CD1c-positive myeloid dendritic cell (primary cell): ENCODE measurements around the gene DUOXA1.
"Not testable (repeated sequence)": the region's sequence is repeated elsewhere in the genome, so short reads cannot be mapped to it uniquely, and the experiment has no call there.

ENCODE experiments used
- DNase-seq: peaks from one replicate; pipeline ENCODE4 v3.0.0-alpha.2; 2016; ENCODE audit errors: extremely low spot score

DUOXA1 gene

GRCh38 chr15:45112591-45113379 is 16.9 kb downstream of the DUOXA1 start:
- DNase-seq: no peak

DNA sequence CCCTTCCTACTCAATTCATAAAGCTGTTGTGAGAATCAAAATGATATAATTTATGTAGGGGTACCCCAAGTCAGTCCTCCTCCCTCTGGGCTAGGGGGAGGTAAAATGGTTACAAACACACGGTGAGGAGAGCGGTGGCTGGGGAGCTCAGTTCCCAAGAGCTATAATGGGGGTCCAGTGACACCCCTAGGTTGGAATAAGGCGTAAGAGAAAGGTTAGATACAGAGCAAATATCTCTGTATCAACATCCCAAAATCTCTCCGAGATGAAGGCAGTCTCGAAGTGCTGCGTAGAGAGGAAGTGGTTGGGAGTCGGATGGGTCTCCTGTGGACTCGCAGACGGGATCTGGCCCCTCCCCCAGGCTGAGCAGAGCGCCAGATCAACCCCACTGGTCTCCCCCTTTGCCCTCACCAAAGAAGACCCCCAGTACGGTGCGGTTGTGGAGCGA is 17.5 kb downstream of the DUOXA1 start:
- DNase-seq: no peak

- DNase-seq: no peak
These were observed 18.1 kb downstream of the DUOXA1 start for GRCh38 chr15:45111390-45112142.

DNA sequence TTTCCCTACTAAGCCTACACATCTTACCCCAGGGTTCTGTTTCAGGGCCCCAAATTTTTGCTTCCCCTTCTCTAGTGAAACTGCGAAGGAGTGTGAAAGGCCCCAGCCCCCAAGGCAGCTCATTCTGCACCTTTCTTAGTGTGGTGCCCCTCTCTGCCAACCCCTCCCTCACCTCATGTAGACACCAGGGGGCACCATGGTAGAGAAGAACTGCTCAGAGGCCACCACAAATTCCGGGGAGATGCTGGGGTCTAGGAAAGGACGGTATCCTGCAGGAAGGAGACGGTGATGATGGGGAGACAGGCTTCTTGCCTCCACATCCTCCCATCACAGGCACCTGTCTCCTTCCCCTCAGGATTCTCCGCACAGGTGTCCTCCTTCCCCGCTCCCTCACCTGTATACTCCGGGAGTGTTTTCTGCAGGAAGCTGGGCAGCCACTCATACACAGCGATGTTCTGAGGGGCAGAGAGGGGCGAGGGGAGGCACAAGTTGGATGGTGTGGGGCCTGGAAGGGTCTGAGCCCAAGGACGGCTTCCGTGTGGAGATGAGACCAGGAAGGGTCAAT is 19.3 kb downstream of the DUOXA1 start:
- no peak for DNase-seq

- DNase-seq: no peak
These were observed 21.6 kb downstream of the DUOXA1 start for GRCh38 chr15:45107941-45108630.

DNA sequence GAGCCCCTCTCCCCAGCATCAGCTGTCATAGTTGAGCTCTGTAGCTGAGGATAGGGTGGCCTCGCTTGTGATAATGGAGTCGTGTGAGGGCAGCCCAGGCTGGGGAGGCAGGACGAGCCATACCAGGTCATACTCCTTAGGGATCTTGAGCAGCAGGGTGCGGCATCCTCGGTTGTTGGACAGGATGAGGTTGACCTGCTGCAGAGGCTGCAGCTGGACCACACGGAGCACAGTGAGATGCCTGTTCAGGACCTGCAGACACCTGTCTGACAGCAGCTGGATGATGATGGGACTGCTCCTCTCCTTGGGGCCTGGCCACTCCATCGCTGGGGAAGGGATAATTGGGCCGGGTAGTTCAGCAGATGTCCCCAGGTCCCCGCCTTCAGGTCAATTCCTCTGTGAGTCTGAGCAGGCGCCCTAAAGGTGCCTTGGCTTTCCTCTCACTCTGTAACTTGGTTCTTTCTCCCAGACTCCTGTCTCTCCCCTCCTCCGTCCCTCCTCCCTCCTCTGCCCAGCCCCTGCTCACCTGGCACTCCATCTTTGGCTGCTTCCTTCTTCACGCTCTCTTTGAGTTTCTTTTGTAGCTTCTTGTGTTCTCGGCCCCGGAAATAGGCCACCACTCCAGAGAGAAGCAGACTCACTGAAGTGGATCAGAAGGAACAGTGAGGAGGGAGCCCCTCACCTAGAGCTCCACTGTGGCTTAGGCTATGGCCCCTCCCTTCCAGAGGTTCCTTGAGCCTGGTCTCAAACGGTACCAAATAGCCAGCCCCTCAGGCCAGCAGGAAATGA is 23.5 kb downstream of the DUOXA1 start:
- DNase-seq: no peak

- DNase-seq: no peak
These were observed 24.1 kb downstream of the DUOXA1 start for GRCh38 chr15:45105586-45105985.

DNA sequence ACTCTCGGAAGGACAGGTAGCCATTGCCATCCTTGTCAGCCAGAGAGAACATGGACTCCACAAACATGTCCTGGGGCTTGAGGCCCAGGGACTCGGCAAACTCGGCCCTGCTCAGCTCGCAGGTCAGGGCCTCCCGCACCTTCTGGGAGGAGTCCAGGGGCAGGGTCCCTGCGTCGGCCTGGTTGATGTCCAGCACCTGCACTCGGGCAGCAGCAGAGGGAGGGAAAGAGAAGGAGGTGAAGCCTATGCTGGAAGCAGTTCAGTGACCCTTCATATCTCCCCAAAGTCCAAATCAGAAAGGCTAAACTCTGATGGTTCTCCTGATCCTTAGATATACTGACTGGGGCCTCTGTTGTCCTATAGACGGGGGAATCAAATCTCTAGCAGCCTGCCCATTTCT is 25.5 kb downstream of the DUOXA1 start:
- not testable (repeated sequence) for DNase-seq

DNA sequence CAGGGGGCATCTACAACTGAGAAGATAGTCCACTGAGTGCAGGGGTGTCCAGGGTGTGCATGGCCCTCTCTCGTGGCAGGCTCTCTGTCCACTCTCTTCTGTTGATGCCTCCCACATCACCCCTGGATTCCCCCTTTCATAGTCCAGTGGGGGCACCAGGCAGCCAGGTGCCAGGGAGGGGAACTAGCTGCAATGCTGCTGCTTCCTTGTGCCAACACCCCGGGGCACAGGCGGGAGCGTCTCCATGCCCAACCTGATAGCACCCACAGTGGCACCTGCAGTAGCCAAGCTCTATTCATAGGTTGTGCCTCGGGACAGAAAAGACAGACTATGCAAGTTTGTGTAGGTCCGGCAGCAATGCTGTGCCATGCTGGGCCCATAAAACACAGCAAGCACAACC is 27.5 kb downstream of the DUOXA1 start:
- no peak for DNase-seq

GRCh38 chr15:45101749-45102148 is 27.9 kb downstream of the DUOXA1 start:
- DNase-seq: no peak

GRCh38 chr15:45100884-45101625 is 28.6 kb downstream of the DUOXA1 start:
- no peak for DNase-seq

GRCh38 chr15:45099549-45100165 is 30.0 kb downstream of the DUOXA1 start:
- no peak for DNase-seq

GRCh38 chr15:45097466-45097865 is 32.2 kb downstream of the DUOXA1 start:
- no peak for DNase-seq

GRCh38 chr15:45095661-45096060 is 34.0 kb downstream of the DUOXA1 start:
- DNase-seq: no peak

DNA sequence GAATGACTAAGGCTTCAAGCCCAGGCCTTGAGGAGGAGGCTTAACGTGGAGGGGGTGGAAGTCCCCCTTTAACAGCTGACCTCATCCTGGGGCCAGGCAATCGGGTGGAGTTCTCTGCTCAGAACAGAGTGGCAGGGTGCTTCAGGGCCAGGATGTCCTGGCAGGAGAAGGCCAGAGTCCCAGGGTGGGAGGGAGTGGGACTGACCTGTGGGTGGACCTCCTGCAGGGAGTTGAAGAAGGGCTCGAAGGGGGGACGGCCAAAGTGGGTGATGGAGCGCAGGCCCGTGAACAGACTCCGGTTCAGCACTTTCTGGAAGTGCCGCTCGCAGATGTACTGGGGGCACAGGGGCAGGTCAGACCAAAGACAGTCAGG is 35.3 kb downstream of the DUOXA1 start:
- DNase-seq: no peak

DNA sequence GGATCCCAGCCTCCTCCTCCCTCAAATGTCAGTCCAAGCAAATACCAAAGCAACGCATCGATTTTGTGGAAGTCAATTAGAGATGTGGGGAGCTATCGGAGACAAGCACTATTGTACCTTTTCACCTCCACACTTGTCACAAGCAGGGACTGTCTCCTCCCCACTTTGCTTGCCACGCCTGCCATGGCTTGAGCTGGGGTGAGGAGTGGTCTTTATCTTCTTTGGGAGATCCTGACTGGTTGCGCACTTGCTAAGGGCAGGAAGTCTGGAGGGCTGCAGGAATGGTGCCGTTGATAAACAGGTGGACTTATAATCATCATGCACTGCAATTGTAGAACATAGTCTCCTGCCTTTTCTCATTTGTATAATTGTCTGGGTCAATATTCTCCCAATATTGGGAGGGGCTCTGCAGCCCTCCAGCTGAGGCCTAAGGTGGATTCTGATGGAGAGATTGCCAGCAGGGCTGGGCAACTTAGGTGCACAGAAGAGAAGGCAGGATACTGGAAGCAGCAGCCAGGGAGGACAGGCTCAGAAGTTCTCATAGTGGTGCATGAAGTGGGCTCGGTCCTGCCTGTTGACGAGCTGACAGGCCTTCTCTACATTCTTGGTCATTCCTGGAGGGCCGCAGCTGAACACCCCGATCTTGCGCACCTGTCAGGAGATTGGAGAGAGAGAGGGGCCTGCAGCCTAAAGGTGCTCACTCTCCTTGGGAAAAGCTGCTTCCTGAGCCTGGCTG is 35.9 kb downstream of the DUOXA1 start:
- no peak for DNase-seq

DNA sequence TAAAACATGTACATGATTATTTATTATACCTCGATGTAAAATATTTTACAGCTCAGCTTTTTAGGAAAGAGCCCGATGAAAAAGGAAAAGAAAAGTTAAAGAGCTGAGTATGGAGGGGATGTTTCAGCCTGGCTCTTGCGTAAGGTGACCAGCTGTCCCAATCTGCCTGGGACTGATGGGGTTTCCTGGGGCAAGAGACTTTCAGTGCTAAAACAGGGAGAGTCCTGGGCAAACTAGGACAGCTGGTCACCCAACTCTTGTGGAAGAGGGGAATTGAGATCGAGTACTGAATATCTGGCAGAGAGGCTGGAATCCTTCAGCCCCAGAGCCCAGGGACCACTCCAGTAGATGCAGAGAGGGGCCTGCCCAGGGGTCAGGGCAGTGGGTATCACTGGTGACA is 36.7 kb downstream of the DUOXA1 start:
- no peak for DNase-seq

GRCh38 chr15:45091576-45091975 is 38.1 kb downstream of the DUOXA1 start:
- DNase-seq: no peak

DNA sequence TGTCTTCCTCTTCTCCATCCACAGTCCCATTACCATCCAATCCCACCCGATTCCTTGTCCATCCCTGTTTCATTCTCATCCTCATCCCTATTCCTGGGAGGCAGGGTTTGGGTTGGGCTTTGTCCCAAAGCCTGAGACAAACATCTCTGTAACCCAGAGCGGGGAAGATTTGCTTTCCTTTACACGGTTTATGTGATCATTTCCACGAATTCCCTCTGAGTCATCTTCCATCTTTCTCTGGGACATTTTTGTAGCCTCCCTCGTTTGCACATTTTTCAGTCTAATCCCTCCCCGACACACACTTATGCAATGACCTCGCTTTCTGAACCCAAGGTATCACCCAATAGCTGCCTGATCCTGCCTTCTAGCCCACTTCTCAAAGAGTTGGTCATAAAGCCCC is 38.5 kb downstream of the DUOXA1 start:
- DNase-seq: no peak
